Measurements from ENCODE around the gene CAMKK1. TPM values are rescaled to one million over a fixed set of nuclear protein-coding genes. Genes with fewer than 3 reads are reported as not detected.

Gene CAMKK1
- total RNA-seq, 1 donor from 2014 or later, result 3.6 TPM

GRCh38 chr17:3897731-3898130, 4.9 kb upstream of the CAMKK1 start:
- TF ChIP-seq CTCF (IDR thresholded peaks at IDR 0.05), result no peak
- intact Hi-C loops (cut with DNase I), result no loop called here

GRCh38 chr17:3896968-3897235, 4.0 kb upstream of the CAMKK1 start:
- intact Hi-C loops (cut with DNase I), result no loop called here

More at GRCh38 chr17:3897731-3898130, 4.9 kb upstream of the CAMKK1 start:
- no peak overlapping the region for H3K27ac ChIP-seq
- H3K36me3 ChIP-seq, result no peaks in the 10 kb centered on the region
- no peaks in the 10 kb centered on the region for H3K9me3 ChIP-seq
- no peaks in the 10 kb centered on the region for H3K27me3 ChIP-seq
- H3K4me3 ChIP-seq, result no peak overlapping the region
- no peak for DNase-seq (ENCODE audit: low spot score in 2 of 2)
- peaks cover 4 to 14% of the 10 kb centered on the region in 2 donors for H3K4me1 ChIP-seq

GRCh38 chr17:3896108-3896967, 3.5 kb upstream of the CAMKK1 start:
- Histone ChIP-seq H3K27me3 (no peaks in the 10 kb centered on the region), H3K9me3 (no peaks in the 10 kb centered on the region), H3K36me3 (no peaks in the 10 kb centered on the region), H3K4me3 (no peak overlapping the region), H3K4me1 (peaks cover 11 to 27% of the 10 kb centered on the region in 2 donors), H3K27ac (peak overlapping the region; percentile 13 to 37)
- no peak for DNase-seq (ENCODE audit: low spot score in 2 of 2)
- intact Hi-C loops (cut with DNase I), result no loop called here
- no peak for TF ChIP-seq CTCF (IDR thresholded peaks at IDR 0.05)

More at GRCh38 chr17:3896968-3897235, 4.0 kb upstream of the CAMKK1 start:
- H3K9me3 ChIP-seq, result no peaks in the 10 kb centered on the region
- peaks cover 5 to 21% of the 10 kb centered on the region in 2 donors for H3K4me1 ChIP-seq
- TF ChIP-seq CTCF (IDR thresholded peaks at IDR 0.05), result no peak
- no peak overlapping the region for H3K27ac ChIP-seq
- DNase-seq (ENCODE audit: low spot score in 2 of 2), result no peak
- no peaks in the 10 kb centered on the region for H3K36me3 ChIP-seq
- no peak overlapping the region for H3K4me3 ChIP-seq
- no peaks in the 10 kb centered on the region for H3K27me3 ChIP-seq

GRCh38 chr17:3895354-3895753, 2.5 kb upstream of the CAMKK1 start:
- intact Hi-C loops (cut with DNase I), result no loop called here

GRCh38 chr17:3894911-3895343, 2.1 kb upstream of the CAMKK1 start:
- Histone ChIP-seq H3K36me3 (no peaks in the 10 kb centered on the region), H3K4me3 (no peak overlapping the region), H3K9me3 (no peaks in the 10 kb centered on the region), H3K27me3 (no peaks in the 10 kb centered on the region), H3K27ac (peak overlapping the region; percentile 1 to 66), H3K4me1 (peaks cover 14 to 39% of the 10 kb centered on the region in 2 donors)
- no peak for TF ChIP-seq CTCF (IDR thresholded peaks at IDR 0.05)
- no peak for DNase-seq (ENCODE audit: low spot score in 2 of 2)
- intact Hi-C loops (cut with DNase I), result loop anchor here (5.0 kb wide), 2 partner anchors 48 to 247 kb away; partner anchors contain the start of genes CYB5D2, NCBP3 and ZZEF1

More at GRCh38 chr17:3895354-3895753, 2.5 kb upstream of the CAMKK1 start:
- Histone ChIP-seq H3K36me3 (no peaks in the 10 kb centered on the region), H3K27ac (peak overlapping the region; percentile 1 to 66), H3K27me3 (no peaks in the 10 kb centered on the region), H3K4me3 (no peak overlapping the region), H3K4me1 (peaks cover 14 to 36% of the 10 kb centered on the region in 2 donors), H3K9me3 (no peaks in the 10 kb centered on the region)
- no peak for TF ChIP-seq CTCF (IDR thresholded peaks at IDR 0.05)
- no peak for DNase-seq (ENCODE audit: low spot score in 2 of 2)
